Stimulated activated CD8-positive, alpha-beta memory T cell treated with anti-CD3 and anti-CD28 coated beads, Interleukin-15, amount 100 ng/mL, for 24 hours (primary cell): ENCODE data around the gene STRA8.
A peak's percentile ranks its signal among the peaks of the same experiment; 100 is the strongest.

ENCODE experiments used
- DNase-seq: peaks from one replicate; pipeline ENCODE4 v3.0.0-alpha.2; 2020; ENCODE audit warnings: low read depth

The STRA8 gene

DNA sequence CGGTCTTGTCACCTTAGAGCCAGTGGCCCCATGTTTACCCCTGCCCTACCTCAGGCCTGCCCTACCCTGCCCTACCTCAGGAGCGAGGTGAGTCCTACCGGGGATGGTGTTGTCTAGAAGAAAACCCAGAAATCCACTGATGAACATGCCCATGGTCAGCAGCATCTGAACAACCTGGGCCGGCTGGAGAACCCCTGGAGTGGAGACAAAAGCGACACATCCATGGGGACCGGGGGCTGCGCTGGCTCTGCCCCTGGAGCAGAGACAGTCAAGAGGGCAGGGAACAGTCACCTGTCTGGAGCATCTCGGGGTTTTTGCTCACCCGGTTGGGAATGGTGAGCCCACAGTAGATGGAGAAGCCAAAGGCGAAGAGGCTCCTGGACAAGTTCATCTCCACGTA is 36.3 kb downstream of the STRA8 start:
- no peak for DNase-seq

DNA sequence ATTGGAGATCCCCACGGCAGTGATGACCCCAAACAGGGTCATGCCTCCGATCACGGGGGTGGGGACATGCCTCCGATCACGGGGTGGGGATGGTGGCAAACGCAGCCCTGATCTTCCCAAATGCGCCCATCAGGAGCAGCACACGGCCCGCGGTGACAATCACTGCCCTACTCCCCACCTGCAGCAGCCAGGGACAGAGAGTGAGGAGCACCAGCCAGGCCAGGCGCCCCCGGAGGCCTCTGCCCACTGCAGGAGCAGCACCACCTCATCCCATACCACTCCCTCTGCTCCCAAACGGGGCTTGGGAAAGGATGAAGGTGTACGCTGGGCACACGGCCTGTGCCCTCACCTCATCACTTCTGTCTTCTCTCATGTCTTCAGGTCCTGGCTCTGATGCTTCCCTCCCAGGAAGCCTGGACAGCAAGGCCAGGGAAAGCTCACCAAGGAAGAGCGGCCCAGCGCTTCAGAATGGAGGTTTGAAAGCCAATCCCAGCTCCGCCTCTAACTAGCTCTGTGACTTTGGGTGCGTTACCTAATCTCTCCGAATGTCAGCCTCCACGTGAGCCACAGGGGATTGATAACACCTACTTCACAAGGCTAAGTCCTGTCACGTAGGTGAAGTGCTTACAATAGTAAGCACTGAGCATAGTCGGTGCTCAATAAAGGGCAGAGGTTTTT is 37.1 kb downstream of the STRA8 start:
- no peak for DNase-seq

DNA sequence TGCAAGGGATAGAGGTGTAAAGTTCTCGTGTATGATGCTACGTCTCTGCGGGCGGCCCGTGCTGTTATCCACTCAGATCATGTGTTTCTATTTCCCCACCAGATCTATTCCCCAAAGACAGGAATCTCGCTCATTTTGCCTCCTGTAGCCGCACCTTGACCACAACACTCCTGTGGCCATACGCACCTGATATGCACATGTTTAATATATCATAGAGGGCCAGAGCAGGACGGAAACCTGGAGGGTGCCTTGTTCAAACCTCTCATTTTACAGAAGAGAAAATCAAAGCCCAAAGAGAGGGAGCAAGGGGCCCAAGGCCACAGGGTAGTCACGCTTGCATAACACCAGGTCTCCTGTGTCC is 37.6 kb downstream of the STRA8 start:
- no peak for DNase-seq

DNA sequence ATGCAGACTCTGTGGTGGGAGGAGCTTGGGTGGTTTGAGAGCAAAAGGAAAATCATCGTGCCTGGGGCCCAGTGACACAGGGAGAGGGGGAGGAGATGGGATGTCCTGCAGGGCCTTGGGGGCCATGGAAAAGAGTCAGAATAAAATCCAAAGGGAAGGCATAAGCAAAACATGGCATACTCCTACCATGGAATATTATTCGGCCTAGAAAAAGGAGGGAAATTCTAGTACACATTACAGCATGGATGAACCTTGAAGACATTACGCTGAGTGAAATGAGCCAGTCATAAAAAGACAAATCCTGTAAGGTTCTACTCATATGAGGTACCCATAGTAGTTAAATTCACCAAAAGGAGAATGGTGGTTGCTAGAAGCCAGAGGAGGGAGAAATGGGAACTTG is 38.7 kb downstream of the STRA8 start:
- no peak for DNase-seq

DNA sequence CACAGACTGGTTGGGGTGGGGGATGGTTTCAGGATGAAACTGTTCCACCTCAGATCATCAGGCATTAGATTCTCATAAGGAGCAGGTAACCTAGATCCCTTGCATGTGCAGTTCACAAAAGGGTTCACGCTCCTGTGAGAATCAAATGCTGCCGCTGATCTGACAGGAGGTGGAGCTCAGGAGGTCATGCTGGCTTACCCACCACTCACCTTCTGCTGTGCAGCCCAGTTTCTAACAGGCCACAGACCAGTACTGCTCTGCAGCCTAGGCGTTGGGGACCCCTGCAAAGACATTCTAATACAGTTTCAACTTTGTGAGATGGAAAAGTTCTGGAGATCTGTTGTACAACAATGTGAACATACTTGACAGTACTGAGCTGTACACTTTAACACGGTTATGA is 39.9 kb downstream of the STRA8 start:
- no peak for DNase-seq

DNA sequence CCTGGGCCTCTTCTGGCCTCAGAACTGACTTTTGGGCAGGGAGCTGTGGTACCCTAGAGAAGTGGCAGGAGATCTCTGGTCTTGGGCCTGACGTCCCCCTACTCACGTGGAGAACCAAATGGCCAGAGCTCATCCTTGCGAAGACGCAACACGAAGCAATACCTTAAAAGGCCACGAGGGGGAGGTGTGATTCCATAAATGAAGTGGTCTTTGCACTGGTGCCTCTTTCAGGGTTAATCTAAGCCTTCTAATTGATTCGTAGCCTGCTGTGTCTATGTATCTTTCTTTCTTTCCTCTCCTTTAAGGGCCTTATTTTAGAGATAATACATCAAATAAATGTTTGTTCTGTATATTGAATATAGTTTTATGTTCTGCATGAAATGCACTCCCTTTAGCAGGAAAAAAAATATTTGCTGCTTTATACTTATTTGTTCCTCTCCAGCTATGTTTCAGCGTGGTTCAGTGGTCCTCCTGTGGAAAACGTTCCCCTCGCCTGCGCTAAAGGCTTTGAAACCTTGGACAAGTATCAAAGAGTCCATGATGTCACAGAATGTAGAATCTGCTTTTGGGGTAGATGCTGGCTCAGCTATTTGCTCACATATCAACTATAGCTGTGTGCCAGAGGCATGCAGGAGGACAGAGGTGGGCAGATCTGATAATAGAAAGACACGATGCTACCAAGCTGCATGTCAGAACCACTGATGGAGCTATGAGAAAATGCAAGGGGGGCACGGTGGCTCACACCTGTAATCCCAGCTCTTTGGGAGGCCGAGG is 41.0 kb downstream of the STRA8 start:
- DNase-seq: peak; percentile 54

DNA sequence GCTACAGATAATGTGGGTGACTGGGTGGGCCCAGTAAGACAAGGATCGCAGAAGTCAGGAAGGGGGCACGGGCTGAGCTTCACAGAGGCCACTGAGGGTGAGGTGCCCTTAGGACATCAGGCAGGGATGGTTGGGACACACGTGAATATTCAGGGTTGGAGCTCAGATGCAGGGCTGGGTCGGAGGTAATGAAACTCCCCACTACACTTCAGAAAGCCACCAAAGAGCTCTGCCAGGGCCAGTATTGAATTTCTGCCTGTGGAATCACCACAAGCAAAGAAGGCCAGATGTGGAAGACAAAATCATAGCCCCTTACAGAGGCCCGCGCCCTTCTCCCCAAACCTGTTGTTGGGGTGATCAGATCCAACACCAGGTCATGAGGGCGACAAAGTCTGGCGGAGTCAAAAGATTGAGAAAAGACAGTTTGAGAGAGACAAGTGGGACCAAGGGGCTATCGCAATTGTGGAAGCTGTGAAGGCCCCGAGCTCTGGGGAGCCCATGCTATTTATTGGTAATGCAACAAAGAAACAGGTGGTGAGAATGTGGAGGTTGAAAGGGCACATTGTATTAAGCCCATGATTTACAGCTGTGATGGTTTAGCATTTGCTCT is 42.4 kb downstream of the STRA8 start:
- no peak for DNase-seq

DNA sequence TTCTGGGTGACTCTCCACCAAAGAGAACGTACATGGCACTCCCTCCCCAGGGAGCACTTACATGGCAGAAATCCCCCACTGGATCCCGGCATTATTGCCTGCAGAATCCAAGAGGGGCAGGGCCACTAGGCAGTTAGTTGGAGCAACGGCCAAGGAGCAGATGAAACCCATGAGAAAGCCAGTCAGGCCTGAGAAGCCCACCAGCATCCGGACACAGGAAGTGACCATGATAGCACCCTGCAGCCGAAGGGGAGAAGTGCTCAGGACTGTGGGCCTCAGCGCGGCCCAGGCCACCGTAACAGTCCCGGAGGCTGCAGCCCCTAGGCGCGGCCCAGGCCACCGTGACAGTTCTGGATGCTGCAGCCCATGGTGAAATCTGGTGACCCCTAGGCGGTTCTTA is 43.5 kb downstream of the STRA8 start:
- no peak for DNase-seq

DNA sequence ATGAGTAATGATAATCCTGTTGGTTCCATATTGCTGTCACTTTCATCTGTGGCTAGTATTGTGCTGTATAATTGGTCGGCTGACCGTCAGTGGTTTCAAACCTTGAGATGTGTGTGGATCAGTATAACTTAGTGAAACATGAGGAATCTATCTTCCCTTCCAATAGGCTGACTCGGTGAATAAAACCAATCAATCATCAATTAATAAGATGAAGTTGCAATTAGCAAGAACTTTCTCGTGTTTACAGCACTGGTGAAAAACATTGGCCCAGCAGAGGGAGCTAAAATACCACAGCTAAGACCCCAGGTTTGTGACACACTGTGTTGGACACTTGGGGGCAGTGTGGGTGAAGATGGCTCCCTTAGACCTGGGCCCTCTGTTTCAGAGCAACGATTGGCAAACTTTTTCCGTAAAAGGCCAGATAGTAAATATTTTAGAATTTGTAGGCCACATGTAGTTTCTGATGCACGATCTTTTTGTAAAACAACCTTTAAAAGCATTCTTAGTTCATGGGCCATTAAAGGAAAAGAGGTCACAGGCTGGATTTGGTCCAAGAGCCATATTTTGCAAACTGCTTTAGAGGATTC is 47.8 kb downstream of the STRA8 start:
- peak; percentile 26 for DNase-seq

DNA sequence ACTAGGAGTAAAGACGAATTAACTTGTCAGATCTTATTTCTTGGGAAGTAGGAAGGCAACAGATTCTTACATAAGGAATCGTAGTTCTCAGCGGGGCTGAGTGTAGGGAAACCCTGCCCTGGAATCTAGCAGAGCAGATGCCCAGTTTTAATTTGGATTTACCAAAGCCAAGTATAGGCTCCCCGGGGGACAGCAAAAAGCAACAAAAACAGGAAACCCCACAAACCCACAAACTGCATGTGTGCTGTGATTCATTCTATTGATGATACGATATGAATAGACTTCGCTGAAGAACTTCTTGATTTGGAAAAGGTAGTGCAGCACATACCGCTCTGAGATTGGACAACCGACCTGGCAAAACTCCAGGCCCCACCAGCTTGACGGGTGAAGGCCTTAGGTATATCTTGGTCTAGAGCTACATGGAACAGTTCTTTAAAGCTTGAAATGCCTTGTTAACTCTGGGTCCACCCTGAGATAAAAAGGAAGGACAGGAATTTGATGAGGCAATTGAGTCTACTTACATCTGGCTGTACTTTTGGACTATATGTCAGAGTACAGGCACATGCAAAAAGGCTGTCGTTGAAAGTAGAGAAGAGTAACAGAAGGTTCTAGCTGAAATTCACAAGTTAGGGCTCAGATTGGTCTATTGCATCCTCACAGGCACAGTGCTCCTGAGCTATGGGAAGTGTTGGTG is 49.1 kb downstream of the STRA8 start:
- no peak for DNase-seq

DNA sequence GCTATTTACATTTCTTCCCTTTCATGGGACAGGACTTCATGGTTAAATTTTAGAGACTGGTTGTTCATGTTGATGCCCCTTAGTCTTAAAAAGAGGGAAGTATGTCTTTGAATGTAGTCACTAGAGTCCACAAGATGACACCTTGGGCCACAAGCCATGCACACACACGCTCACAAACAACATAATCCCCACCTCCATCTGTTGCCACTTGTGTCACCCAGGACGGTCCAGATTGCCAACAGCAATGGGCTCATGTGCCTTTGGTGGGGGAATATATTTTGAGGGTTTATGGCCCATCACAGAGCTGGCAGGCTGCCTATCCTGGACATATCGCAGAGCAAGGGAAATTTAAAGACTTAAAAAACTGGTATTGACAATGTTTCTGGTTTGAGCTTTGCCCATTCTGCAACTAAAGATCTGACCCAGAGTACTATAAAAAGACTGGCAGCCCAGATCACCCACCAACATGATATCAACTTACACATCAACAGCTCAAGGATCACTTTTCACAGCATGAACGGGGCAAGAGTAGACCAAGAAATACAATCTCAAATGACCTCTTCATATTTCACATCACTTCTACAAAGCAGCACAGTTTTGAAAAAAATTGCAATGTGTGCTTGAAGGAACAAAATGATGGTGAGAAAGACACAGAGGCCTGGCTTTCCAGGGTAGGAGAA is 50.5 kb downstream of the STRA8 start:
- DNase-seq: no peak

DNA sequence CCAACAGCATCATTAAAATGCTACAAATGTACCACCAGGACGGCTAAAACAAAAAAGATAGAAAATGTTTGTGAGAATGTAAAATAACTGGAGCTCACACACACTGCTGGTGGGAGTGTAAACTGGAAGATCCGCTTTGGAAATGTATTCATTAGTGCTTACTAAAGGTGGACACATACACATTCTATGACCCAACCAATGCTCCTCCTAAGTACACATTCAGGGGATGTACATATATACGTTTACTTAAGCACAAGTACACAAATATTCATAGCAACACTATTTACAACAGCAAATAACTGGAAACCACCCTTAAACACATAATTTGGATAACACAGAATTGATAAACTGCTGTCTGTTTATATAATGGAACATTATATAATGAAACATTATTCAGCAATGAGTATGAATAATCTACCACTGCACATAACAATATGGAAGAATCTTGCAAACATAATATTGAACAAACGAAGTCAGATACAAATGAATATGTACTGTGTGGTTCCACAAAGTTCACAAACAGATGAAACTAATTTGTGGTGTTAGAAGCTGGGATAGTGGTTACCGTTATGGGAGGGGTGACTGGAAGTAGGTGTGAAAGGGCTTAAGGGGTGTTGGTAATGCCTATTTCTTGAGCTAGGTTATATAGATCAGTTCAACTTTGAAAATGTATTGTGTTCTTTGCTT is 52.1 kb downstream of the STRA8 start:
- no peak for DNase-seq

DNA sequence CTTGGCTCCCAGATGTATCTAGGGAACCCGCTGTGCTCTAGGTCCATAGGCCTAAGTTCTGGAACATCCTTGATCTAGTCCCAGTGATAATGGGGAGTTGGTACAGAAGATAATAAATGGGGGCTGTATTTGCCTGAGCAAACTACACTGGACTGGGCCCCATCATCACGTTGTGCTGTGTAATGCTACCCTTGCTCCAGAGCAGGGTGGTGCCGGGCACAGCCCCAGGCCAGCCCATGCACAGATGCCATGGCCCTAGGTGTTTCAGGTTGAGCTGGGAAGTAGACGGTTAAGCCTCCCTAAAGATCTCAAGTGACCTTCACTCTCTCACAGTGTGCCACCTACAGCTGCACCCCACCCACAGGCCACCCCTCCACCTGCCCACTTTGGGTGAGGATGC is 53.2 kb downstream of the STRA8 start:
- DNase-seq: no peak

DNA sequence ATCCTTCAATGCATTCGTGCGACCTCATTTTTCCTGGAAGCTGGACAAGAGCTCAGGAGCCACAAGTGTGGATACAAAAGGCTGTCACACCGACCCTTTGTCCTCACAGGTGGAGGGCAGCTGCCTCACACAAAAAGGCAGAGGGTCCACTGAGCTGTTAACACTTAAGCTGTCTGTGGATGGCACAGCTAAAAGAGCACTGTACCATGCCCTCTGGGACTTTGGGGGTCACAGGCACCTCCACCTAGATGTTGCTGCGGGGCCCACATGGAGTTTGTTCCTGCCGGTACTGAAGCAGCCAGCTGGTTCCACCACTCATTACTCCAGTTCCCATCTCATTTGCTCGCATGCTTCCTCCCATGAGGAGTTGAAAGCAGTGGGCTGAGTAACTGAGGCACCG is 57.0 kb downstream of the STRA8 start:
- no peak for DNase-seq

DNA sequence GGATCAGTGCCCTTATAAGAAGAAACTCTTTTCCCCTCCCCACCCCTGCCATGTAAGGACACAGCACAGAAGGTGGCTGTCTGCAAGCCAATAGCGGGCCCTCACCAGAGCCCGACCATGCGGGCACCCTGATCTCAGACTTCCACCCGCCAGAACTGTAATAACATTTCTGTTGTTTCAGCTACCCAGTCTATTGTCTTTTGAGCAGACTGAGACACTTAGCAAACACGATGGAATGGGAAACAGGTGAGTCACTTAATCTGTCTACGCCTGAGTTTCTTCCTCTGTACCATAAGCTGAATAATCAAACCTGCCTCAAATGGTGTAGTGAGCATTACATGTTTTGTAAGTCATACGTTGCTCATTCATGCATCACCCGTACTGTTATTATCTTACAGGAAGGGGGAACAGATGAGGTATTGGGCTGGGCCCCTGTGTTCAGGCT is 58.2 kb downstream of the STRA8 start:
- no peak for DNase-seq

DNA sequence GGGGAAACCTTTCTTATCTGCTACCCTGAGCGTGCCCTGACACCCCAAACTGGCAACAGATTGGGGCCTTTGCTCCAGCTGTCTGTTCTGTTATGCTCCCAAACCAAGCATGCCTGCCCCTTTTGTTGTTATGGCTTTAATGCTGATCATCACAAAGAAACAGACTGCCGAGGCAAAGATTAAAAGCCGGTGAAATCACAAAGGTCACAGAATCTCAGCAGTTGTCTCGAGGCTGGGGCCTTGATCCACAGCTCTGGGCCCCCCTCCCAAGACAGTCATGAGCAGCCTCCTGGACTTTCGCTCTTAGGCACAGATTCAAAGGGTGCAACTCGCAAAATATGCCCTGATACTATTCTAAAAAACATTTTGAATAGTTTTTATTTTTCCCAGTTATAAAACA is 65.6 kb downstream of the STRA8 start:
- DNase-seq: no peak

DNA sequence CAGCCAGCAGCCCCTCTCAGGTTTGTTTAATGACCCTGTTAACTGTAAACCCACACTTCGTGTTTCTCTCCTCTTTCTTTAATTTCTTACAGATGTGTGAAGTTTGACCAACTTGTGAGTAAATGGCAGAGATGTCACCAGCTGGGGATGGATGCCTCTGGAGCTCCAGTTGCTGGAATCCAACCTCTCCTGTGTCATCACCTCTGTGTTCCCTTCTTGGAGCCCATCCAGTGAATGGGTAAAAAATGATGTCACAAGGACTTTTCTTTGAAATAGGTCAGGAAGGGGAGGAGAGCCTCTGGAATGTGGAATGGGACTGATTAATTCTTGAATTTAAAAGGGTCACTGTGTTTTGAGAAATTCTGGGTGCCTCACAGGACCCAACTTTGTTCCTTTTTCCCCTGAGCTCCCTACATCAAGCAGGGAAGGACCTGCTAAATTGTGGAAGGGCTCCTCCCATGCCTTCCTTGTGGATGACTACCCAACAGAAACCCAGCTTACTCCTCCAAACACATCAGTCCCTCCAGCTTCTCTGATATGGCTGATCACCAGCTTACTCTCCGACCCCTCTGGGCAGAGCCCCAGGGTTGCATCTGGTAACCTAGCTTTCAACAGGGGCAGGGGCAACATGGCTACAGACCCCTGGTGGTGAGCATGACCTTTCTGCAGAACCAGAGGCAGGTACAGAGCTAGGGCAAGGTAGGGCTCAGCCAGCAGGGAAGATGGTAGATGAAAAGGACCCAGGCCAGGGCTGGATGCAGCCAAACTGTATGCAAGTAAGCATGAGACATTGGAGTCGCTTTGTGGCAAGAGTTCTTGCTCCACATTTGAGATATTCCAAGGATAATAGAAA is 67.5 kb downstream of the STRA8 start:
- DNase-seq: no peak
